K562 (cell line): Measurements from ENCODE around the gene ATP1A3. TPM values are rescaled to one million over a fixed set of nuclear protein-coding genes. Genes with fewer than 3 reads are reported as not detected.

Experiments
- ATAC-seq: fragments of 200-7000 bp; cut with Tn5 transposase; 3 replicates; pipeline ENCODE4 v1.9.1; 2020; ENCODE audit warnings: moderate library complexity
- BruUV-seq: library from RNA; stranded (reverse); fragments of 400-500 nt; replicated peaks from 2 replicates; lab custom pipeline; 2021; lab: Mats Ljungman, UMichigan
- CTCF ChIA-PET: fragments of 300-600 bp; formaldehyde crosslinking; extraction: SDS; loops from one replicate; lab custom pipeline; 2021; ENCODE audit warnings: low intra/inter-chr PET ratio; lab: Yijun Ruan, JAX
- POLR2A ChIA-PET: fragments of 300-600, 350-650 bp; sonication (Branson Sonifier 250); formaldehyde crosslinking; extraction: SDS; loops from one replicate; lab custom pipeline; 2021; ENCODE audit warnings: antibody characterized with exemption, inconsistent platforms; lab: Yijun Ruan, JAX
- DNase-seq, 4 experiments: peaks; one replicate each; pipeline versions ENCODE4 v3.0.0 to v3.0.0-alpha.2; 2011 to 2018; ENCODE audit warnings: low spot score in 3 of 4, mixed read lengths in 3 of 4; ENCODE audit errors: extremely low read depth in 1 of 4
- FAIRE-seq: peaks from 2 replicates; lab custom pipeline; 2011; peaks lifted over from hg19 to GRCh38; lab: Jason Lieb, UNC
- H2AFZ ChIP-seq: 2 replicates; pipeline ENCODE4 v1.6.0; 2011; ENCODE audit warnings: low read depth, low read length, control low read depth, inconsistent platforms
- H3K27ac ChIP-seq: fragments of 200-600 bp; 3 replicates; pipeline ENCODE4 v1.8.0; 2011; ENCODE audit warnings: low read depth, mild to moderate bottlenecking, control low read depth, inconsistent platforms, low read length, moderate library complexity, mixed read lengths; ENCODE audit errors: extremely low read depth
- H3K27me3 ChIP-seq, 2 experiments: fragments of 300-600 bp in 1 of 2; 2 replicates in 1 of 2; 3 replicates in 1 of 2; pipeline versions ENCODE4 v1.6.0 to v1.8.0; 2011; ENCODE audit warnings: inconsistent platforms in 2 of 2, low read length in 2 of 2, mild to moderate bottlenecking in 1 of 2, mixed read lengths in 1 of 2, moderate library complexity in 1 of 2; ENCODE audit not compliant: control insufficient read depth in 2 of 2, insufficient read depth in 2 of 2
- H3K36me3 ChIP-seq: fragments of 300-600 bp; 3 replicates; pipeline ENCODE4 v1.8.0; 2011; ENCODE audit warnings: mild to moderate bottlenecking, low read length, inconsistent platforms; ENCODE audit not compliant: control insufficient read depth, insufficient read depth
- H3K4me1 ChIP-seq, 2 experiments: fragments of 200-600 bp in 1 of 2; replicated peaks in 1 of 2; 2 replicates in 1 of 2; 3 replicates in 1 of 2; pipeline versions ENCODE4 v1.5.1 to v1.8.0; 2011; ENCODE audit warnings: inconsistent platforms in 2 of 2, low read length in 2 of 2, mild to moderate bottlenecking in 1 of 2, mixed read lengths in 1 of 2, moderate library complexity in 1 of 2; ENCODE audit not compliant: control insufficient read depth in 2 of 2, insufficient read depth in 2 of 2
- H3K4me2 ChIP-seq: 2 replicates; pipeline ENCODE4 v1.6.1; 2011; ENCODE audit warnings: low read length, control low read depth, inconsistent platforms, mixed read lengths; ENCODE audit not compliant: insufficient read depth
- H3K4me3 ChIP-seq: fragments of 200-600 bp; sonication (generic), shearing (Covaris generic); 2 replicates; pipeline ENCODE4 v1.5.1; 2016; ENCODE audit warnings: control low read depth, inconsistent platforms
- H3K79me2 ChIP-seq: fragments of 200-600 bp; 3 replicates; pipeline ENCODE4 v1.8.0; 2011; ENCODE audit warnings: low read length, inconsistent platforms; ENCODE audit not compliant: control insufficient read depth, insufficient read depth
- H3K9ac ChIP-seq, 2 experiments: 2 replicates each; pipeline versions ENCODE4 v1.6.0 to v1.6.1; 2011; ENCODE audit warnings: low read depth in 2 of 2, low read length in 2 of 2, control low read depth in 1 of 2, inconsistent platforms in 1 of 2, mild to moderate bottlenecking in 1 of 2, mixed read lengths in 1 of 2; ENCODE audit not compliant: insufficient read depth in 1 of 2
- H3K9me1 ChIP-seq: one replicate; pipeline ENCODE4 v1.6.0; 2011; ENCODE audit warnings: inconsistent platforms, mild to moderate bottlenecking, low read length, moderate library complexity; ENCODE audit not compliant: control insufficient read depth, insufficient read depth
- H3K9me3 ChIP-seq: replicated peaks from 2 replicates; pipeline ENCODE4 v1.5.1; 2011; ENCODE audit warnings: low read depth, low read length, inconsistent platforms; ENCODE audit not compliant: control insufficient read depth, insufficient read depth
- H4K20me1 ChIP-seq: replicated peaks from 2 replicates; pipeline ENCODE4 v1.6.1; 2011; ENCODE audit warnings: low read length, inconsistent platforms, mixed read lengths; ENCODE audit not compliant: control insufficient read depth, insufficient read depth
- TFAP4 ChIP-seq: sonication (generic); formaldehyde crosslinking; IDR thresholded peaks from 2 replicates; pipeline ENCODE4 v1.8.0; 2022; ENCODE audit warnings: missing genetic modification reagents, mild to moderate bottlenecking, moderate library complexity, borderline replicate concordance
- TRIM25 ChIP-seq: fragments of 450-650 bp; IDR thresholded peaks from 2 replicates; pipeline ENCODE4 v1.7.0; 2016; ENCODE audit warnings: borderline replicate concordance
- WGBS: fragments of 100-300 bp; shearing (Covaris generic); methylation state at CpG from one replicate; pipeline ENCODE4 v1.1.6; 2016; ENCODE audit warnings: low coverage, mixed read lengths; ENCODE audit not compliant: insufficient coverage; ENCODE audit errors: missing lambda C conversion rate; 5-methylcytosine and 5-hydroxymethylcytosine counted together
- in situ Hi-C: fragments of 300-500 bp; cut with MboI; formaldehyde crosslinking; loops from 4 replicates; pipeline ENCODE4 v1.15.0; 2018; ENCODE audit warnings: inconsistent platforms, mixed read lengths
- intact Hi-C: fragments of 100-400 bp; cut with micrococcal nuclease; formaldehyde crosslinking; loops from 2 replicates; pipeline ENCODE4 v1.14.2; 2022
- polyA plus RNA-seq, 8 experiments: library from polyadenylated mRNA; depleted of rRNA in 4 of 8; stranded (reverse) in 5 of 8; unstranded in 3 of 8; fragments of >200 nt; fragmentation: Nextera tagmentation in 2 of 8; fragmentation: Illumina TruSeq in 1 of 8; extraction: Ambion mirVana in 2 of 8; extraction: Trizol in 1 of 8; gene quantifications; 2 replicates each; pipeline versions ENCODE4 v1.2.1 to v1.2.3, GENCODE V29; 2011 to 2014; ENCODE audit warnings: inconsistent platforms in 1 of 8, missing spikeins in 1 of 8
- total RNA-seq, 7 experiments: library from RNA; depleted of rRNA in 6 of 7; stranded (reverse); fragments of >200 nt in 6 of 7; fragmentation: Illumina TruSeq in 2 of 7; extraction: Trizol in 2 of 7; gene quantifications; 2 replicates each; pipeline versions ENCODE4 v1.2.1 to v1.2.3, GENCODE V29; 2011 to 2021; ENCODE audit warnings: low replicate concordance in 1 of 7

ATP1A3 gene
- total and polyA plus RNA-seq, 9 of the 15 experiments (the other 6 are each of a cell fraction or from before 2014, with no cell fraction given) = 0.03 to 1.0 (median 0.17) TPM; not detected in 3

- no peak overlapping the region for H3K4me3 ChIP-seq
- no peaks in the 10 kb centered on the region for H3K9me3 ChIP-seq
- no peak for ATAC-seq
- FAIRE-seq = no peak
- 0 out of 2 replicates have a peak, but pooled peaks have one; percentile 11 for TF ChIP-seq TFAP4
- no peak for TF ChIP-seq TRIM25
- H3K27ac ChIP-seq = no peak overlapping the region; the same call in 2 of the 3 replicates
- no peaks in the 10 kb centered on the region for H3K36me3 ChIP-seq
- no TSS peak for BruUV-seq
- no peak for DNase-seq
- no peak overlapping the region for H2AFZ ChIP-seq
- H3K79me2 ChIP-seq = no peaks in the 10 kb centered on the region
- 52% methylated on average over 8 of the region's 8 CpGs for WGBS
- no peaks in the 10 kb centered on the region for H3K27me3 ChIP-seq
- 0 out of 2 replicates have a peak, but pooled peaks cover 3% of the 10 kb centered on the region for H4K20me1 ChIP-seq
- CTCF ChIA-PET = interaction anchor here (0.8 kb wide), 1 partner anchor 26 kb away, joined by 3 read pairs; no protein-coding TSS in a partner anchor
- peaks cover 12 to 72% of the 10 kb centered on the region in 2 experiments; a peak in 3 of 5 replicates for H3K4me1 ChIP-seq
- no peak overlapping the region for H3K4me2 ChIP-seq
- intact Hi-C loops (no loop called here), in situ Hi-C loops (no loop called here)
- H3K9me1 ChIP-seq = no peaks in the 10 kb centered on the region
- POLR2A ChIA-PET = interaction anchor here (1.1 to 1.4 kb wide), 2 partner anchors 8 to 21 kb away, joined by 3 to 5 read pairs; partner anchors contain the start of gene ERFL
- peak overlapping the region in 1 of 2 experiments; percentile 79; a peak in 1 of 4 replicates for H3K9ac ChIP-seq
These were observed 57.6 kb downstream of the ATP1A3 start for GRCh38 chr19:41936416-41936850.
